IPS-NIHi7 (cell line): ENCODE measurements around the gene SLC16A14.
"Not testable (repeated sequence)": the region's sequence is repeated elsewhere in the genome, so short reads cannot be mapped to it uniquely, and the experiment has no call there.

Source experiments
- DNase-seq: peaks from one replicate; pipeline ENCODE4 v3.0.0; 2012; ENCODE audit warnings: mixed read lengths; ENCODE audit errors: extremely low spot score

SLC16A14 gene

DNA sequence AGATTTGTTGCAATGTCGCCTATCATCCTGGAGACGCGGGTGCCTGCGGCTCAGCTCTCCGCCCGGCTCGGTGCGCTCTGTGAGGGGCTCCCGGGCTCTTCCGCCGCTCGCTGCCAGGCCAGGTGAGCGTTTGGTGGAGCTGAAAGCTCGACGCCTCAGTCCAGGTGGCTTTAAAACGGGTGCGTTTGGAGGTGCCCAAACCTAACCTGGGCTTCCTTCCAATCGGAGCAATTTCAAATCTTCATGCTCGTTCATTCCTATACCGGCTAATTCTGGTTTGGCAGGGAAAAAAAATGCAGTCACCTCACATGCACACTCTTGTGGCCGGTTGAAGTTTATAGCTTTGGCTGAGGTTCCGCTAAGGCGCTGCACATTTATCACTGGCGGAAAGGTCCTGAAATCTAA, at the start of gene SLC16A14:
TSS of gene SLC16A14 (minus strand) at position 274 of the 405 bp plus-strand sequence. CDS start 9,572 bp downstream, outside the sequence.
- DNase-seq = peak; percentile 28

DNA sequence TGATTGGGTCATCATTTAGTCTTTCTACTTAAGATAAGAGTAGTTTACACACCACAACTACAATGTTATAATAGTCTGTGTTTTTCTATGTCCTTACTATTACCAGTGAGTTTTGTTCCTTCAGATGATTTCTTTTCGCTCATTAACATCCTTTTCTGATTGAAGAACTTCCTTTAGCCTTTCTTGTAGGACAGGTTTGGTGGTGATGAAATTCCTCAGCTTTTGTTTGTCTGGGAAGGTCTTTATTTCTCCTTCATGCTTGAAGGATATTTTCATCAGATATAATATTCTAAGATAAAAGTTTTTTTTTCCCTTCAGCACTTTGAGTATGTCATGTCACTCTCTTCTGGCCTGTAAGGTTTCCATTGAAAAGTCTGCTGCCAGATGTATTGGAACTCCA, 38.0 kb upstream of the SLC16A14 start:
- no peak for DNase-seq

DNA sequence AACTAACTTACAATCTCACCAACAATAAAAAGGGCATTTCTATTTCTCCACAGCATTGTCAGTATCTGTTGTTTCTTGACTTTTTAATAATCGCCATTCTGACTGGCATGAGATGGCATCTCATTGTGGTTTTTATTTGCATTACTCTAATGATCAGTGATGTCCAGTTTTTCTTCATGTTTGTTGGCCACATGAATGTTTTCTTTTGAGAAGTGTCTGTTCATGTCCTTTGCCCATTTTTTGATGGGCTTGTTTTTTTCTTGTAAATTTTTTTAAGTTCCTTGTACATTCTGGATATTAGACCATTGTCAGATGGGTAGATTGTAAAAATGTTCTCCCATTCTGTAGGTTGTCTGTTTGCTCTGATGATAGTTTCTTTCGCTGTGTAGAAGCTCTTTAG, 33.2 kb upstream of the SLC16A14 start:
- DNase-seq = not testable (repeated sequence)

DNA sequence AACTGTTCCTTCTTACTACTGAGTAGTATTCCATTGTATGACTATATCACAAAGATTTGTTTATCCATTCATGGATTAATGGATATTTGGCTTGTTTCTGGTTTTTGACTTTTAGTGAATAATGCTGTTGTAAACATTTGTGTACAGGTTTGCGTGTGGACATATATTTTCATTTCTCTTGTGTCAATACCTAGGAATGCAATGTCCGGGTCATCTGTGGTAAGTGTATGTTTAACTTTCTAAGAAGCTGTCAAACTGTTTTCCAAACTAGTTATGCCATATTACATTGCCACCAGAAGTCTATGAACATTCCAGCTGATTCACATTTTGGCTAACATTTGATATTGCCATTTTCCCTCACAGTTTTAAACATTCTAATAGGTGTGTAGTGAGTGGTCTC, 29.1 kb upstream of the SLC16A14 start:
- no peak for DNase-seq

DNA sequence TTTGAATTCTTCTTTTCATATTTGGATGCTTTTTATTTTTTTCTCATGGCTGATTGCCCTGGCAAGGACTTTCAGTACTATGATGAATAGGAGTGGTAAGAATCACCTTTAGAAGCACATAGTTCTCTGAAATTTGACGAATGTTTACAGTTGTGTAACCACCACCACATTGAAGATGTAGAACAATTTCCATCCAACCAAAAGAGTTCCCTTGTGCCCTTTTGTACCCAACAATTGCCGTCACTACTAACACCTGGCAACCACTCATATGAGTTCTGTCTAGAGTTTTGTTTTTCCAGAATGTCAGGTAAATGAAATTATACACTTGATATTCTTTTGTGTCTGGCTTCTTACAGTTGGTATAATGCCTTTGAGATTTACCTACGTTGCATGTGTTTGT, 28.7 kb upstream of the SLC16A14 start:
- DNase-seq = no peak

- no peak for DNase-seq
These were observed 22.2 kb upstream of the SLC16A14 start for GRCh38 chr2:230090967-230091366.

GRCh38 chr2:230085201-230085600, 16.5 kb upstream of the SLC16A14 start:
- no peak for DNase-seq

DNA sequence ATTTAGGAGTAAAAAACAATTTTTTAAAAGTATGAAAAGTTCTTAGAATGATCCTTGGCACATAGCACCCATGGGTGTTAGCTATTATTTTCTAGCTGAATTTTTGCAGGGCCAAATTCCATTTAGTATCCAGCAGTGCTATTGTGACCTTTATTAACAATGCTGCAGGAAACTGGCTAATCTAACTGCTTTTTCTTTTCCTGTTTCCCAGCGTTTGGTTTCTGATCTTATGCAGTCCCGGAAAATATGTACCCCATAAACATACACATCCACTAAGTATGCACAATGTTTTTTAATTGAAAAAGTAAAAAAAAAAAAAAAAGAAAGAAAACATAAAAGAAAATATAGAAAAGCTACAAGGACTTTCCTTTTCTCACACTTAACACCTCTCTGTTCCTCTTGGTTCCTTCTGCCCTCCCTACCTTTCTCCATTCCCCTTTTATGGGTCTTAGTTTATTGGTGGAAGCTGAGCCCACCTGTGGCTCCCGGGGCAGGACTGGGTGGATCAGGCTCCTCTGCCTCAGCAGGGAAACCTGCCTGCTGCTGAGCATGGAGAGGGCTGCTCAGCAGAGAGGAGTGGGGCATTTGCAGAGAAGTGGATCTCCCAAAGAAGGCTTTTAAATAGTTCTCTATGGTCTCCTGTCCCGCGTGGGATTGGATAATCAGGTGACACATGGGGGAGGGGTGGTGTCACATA, 9.3 kb upstream of the SLC16A14 start:
- peak; percentile 23 for DNase-seq

GRCh38 chr2:230076819-230077218, 8.1 kb upstream of the SLC16A14 start:
- DNase-seq = no peak

- no peak for DNase-seq
These were observed 7.4 kb upstream of the SLC16A14 start for GRCh38 chr2:230075988-230076631.

DNA sequence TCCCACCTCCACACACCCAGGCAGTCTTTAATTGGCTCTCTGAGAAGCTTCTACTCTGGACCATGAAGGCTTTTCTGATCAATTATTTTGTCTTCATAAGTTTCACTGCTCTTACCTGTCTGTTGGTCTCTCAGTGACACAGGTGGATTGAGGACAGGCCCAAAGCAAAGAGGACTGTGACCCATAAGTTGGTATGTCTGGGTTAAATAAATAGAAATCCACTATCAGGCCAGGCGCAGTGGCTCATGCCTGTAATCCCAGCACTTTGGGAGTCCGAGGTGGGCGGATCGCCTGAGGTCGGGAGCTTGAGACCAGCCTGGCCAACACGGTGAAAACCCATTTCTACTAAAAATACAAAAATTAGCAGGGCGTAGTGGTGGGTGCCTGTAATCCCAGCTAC, 2.7 kb upstream of the SLC16A14 start:
- no peak for DNase-seq

- DNase-seq = no peak
These were observed 678 bp upstream of the SLC16A14 start for GRCh38 chr2:230069402-230069801.

DNA sequence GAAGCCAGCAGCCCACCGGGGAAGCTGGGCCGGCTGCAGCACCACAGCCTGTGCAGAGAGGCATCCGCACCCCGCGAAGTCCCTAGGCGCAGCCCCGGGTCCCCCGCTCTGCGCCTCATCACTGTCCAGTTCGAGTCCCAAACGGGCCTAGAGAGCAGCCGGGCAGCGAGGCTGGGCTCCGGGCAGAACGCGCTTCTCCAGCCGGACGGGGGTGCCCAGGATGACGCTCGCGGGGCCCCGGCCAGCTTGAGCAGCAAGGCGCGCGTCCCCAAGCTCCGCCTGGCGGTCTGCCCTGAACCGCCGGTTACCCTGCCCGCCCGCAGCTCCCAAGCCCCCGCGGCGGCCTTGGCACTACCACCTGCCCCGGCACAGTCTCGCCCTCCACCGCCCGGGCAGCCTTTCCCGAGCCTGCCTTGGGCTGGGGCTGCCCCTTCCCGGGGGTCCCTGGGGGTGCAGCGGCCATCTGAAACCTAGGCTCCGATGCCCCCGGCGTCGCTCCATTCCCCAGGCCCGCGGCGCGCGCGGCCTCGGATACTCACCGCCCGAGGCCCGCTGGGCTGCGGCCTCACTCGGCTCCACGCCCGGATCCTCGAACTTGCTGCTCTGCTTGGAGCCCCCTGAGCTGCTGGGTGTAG, 591 bp downstream of the SLC16A14 start:
- peak; percentile 67 for DNase-seq

DNA sequence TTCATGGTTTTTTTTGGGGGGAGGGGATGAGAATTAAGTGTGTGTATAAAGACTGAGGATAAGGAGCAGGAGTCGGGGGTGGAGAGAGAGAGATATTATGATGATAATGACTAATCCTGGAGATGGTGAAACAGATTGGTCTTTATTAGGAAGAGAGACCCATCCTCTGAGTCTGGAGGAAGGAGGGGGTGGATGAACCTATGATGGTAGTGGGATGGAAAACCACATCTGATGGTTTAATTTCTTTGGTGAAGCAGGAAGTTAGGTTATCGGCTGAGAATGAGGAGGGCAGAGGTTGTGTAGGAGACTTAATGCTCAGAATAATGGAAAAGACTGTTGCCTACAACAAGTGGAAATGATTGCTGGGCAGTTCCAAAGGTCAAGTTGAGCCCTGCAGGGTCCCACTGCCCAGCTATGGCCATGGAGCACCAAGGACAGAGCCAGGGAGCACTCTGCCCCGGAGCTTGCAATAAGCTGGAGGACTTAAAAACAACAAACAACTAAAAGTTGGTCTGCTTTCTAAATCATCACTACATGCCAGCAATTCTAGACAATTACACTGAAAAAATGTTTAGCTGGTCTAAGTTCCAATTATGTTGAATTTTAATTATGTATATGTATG, 7.9 kb downstream of the SLC16A14 start:
- no peak for DNase-seq

DNA sequence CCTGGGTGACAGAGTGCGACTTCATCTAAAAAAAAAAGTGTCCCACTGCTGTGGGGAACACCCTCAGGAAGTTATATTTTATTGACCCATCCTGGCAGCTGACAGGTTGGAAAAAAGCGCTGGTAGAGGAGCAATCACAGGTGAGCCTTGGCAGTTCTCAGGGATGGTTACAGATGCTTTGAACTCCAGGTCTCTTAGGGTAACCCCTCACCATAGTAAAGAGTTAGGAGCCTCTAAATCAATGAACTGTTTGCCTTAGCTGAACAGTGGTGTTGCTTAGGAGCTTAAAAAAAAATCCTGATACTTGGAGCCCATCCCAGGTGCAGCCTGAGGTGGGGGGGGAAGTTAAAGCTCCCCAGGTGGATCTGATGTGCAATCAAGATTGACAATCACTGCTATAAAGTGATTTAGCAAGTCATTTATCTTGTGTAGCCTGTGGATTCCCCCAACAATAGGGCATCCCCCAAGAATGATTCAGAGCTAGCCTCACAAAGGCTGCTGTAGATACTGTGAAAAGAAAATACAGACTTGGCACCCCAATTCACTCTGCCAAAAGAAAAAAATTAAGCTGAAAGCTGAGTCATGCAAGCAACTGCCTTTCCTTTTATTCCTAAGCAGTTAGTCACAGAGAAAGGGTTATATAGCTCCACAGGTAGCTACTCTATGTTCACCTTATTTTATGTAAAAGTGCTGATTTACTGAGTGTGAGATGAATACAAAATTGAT, 14.8 kb downstream of the SLC16A14 start:
- DNase-seq = no peak

DNA sequence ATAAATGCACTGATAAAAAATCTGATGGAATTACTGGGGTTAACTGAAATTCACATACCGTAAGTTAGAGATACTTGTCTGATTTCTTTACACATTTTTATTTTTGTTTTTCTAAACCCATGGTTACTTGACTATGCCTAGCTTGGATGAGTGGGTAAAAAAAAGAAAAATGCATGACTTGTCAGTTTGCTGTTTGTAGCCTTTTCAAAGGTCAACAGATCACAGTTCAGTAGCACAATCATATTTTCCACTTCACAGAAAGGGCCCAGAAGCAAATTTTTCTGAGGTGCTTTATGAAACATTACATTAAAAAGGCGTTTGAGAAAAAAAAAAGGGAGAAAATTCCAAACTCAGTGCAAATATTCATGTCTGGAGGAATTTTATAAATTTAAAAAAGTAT, 16.4 kb downstream of the SLC16A14 start:
- DNase-seq = no peak

DNA sequence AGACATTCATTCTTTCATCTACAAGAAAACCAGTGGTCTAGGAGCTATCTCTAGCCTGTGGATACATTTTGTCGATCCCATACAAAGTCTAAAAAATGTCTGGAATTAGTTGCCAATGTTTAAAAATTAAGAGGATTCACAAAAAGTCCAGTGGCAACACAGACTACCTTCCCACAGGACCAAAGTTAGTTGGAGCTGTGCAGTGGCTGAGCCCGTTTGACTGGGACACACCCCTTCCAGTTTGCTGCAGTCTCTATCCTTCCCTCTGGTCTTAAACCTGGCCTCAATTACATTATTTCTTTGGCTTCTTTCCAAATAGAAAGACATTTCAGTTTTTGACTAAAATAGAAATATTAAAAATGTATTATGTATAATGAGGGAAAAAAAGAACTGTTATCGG, 18.6 kb downstream of the SLC16A14 start:
- no peak for DNase-seq

GRCh38 chr2:230048010-230048671, 20.6 kb downstream of the SLC16A14 start:
- no peak for DNase-seq

DNA sequence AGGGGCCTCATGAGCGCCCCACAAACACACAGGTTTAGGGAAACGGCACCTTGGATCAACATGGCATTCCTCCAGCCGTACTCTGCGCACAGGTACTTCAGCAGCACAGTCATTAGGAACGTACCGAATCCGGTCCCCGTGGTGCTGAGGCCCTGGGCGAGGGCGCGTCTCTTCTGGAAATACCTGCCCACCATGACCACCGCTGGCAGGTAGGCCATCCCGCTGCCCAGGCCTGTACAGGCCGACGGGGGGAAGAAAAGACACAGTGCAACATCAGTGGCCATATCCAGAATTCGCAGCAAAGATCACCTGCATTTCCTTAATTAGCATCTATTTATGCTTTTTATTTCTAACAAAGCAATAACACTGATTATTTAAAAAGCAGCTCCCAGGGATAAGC, 22.2 kb downstream of the SLC16A14 start:
- no peak for DNase-seq

DNA sequence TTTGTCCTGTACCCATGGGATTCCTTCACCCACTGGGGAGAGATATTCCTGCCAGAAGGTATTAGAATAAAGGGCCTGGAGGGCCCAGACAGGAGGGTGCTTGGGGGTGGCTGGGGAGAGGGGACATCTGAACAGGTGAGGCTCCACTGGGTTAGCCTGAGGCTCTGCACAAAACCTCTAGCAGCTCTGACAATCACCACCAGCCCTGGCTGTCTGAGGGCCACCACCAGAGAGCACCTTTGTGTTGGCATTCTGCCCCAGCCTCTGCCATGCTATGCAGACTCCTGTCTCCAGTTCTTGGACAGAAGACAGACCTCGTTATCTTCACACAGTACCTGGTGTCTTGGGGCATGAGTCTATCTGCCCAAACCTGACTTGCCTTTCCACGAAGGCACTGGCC, 25.3 kb downstream of the SLC16A14 start:
- DNase-seq = no peak

GRCh38 chr2:230043025-230043424, 25.7 kb downstream of the SLC16A14 start:
- no peak for DNase-seq
